Measurements from ENCODE around the gene SNTG2.

The SNTG2 gene

DNA sequence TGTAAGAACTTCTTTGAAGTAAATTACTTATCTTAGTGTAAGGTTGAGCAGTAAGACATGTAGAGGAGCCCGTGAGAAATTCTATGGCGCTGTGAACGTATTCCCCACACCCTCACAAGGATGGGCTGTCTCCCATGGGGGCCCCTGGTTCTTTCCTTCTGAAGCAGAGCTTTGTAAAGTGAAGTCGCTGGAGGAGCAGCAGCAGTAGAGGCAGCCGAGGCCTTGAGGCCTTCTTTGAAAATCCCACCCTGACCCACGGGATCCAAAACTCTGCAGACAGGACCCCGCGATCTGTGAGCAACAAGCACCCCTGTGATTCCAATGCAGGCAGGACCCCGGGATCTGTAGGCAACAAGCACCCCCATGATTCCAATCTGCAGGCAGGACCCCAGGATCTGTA is 23.8 kb upstream of the SNTG2 start:
- H3K27ac ChIP-seq = no peak overlapping the region
- no peak for TF ChIP-seq ZFX (IDR thresholded peaks at IDR 0.05; ENCODE audit: borderline replicate concordance)
- TF ChIP-seq, protein P1, sequence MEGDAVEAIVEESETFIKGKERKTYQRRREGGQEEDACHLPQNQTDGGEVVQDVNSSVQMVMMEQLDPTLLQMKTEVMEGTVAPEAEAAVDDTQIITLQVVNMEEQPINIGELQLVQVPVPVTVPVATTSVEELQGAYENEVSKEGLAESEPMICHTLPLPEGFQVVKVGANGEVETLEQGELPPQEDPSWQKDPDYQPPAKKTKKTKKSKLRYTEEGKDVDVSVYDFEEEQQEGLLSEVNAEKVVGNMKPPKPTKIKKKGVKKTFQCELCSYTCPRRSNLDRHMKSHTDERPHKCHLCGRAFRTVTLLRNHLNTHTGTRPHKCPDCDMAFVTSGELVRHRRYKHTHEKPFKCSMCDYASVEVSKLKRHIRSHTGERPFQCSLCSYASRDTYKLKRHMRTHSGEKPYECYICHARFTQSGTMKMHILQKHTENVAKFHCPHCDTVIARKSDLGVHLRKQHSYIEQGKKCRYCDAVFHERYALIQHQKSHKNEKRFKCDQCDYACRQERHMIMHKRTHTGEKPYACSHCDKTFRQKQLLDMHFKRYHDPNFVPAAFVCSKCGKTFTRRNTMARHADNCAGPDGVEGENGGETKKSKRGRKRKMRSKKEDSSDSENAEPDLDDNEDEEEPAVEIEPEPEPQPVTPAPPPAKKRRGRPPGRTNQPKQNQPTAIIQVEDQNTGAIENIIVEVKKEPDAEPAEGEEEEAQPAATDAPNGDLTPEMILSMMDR (IDR thresholded peaks at IDR 0.05) = no peak

DNA sequence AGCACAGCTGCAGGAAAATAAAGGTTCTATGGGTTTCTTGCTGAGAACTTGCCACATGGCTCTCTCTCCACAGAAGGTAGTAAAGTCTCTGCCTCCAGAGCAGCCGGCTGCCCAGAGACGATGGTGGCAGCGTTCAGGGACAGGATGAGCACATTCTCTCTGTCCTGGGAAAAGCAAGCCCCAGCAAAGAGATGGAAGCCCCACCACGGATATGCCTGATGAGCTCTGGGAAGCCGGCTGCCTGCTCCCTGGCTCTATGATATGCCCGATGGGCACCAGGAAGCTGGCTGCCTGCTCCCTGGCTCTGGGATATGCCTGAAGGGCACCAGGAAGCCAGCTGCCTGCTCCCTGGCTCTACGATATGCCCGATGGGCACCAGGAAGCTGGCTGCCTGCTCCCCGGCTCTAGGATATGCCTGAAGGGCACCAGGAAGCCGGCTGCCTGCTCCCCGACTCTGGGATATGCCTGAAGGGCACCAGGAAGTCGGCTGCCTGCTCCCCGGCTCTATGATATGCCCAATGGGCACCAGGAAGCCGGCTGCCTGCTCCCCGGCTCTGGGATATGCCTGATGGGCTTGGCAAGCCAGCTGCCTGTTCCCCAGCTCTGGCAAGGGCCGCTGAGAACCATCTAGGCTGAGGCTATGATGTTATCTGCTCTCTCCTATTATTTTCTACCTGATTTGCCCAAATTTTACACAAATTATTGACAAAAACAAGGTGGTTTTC is 21.5 kb upstream of the SNTG2 start:
- no peak overlapping the region for H3K27ac ChIP-seq
- TF ChIP-seq, protein P1 (IDR thresholded peaks at IDR 0.05) = no peak
- TF ChIP-seq ZFX (IDR thresholded peaks at IDR 0.05; ENCODE audit: borderline replicate concordance) = no peak

DNA sequence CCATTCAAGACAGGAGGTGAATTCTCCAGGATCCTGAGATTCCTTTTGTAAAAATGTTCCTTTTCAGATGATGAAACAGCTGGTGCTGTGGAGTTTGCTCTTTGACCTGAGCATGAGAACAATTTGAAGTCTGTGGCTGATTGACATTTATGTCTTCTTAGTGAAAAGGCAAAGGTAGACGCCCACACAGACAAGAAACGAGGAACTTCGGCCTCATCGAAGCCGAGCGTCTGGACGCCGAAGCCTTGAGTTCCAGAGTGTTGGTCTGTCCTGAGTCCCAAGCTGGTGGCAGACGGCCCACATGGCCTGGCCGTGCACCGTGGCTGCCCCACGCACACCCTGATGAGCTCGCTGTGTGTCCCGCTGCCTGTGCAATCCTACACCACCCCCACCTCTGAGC is 20.7 kb upstream of the SNTG2 start:
- TF ChIP-seq ZFX (IDR thresholded peaks at IDR 0.05; ENCODE audit: borderline replicate concordance) = no peak
- H3K27ac ChIP-seq = no peak overlapping the region

DNA sequence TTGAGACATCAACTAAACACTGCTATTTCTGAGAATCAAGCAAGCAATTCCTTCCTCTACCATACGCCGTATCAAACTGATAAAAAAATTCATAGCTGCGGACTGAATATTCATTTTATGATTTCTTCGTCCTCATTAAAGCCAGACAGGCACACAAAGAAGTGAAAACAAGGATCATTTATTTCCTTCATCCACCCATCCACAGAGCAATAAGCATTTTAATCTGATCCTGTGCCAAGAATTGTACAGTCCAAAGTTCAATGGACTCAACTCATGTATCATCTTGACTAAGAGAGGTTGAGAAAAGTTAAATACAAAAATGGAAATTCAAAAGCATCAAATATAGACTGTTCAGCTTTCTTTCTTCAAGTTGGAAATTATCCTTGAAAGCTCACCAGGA is 19.7 kb upstream of the SNTG2 start:
- no peak overlapping the region for H3K27ac ChIP-seq
- no peak for TF ChIP-seq ZFX (IDR thresholded peaks at IDR 0.05; ENCODE audit: borderline replicate concordance)
- TF ChIP-seq, protein P1 (IDR thresholded peaks at IDR 0.05) = no peak

DNA sequence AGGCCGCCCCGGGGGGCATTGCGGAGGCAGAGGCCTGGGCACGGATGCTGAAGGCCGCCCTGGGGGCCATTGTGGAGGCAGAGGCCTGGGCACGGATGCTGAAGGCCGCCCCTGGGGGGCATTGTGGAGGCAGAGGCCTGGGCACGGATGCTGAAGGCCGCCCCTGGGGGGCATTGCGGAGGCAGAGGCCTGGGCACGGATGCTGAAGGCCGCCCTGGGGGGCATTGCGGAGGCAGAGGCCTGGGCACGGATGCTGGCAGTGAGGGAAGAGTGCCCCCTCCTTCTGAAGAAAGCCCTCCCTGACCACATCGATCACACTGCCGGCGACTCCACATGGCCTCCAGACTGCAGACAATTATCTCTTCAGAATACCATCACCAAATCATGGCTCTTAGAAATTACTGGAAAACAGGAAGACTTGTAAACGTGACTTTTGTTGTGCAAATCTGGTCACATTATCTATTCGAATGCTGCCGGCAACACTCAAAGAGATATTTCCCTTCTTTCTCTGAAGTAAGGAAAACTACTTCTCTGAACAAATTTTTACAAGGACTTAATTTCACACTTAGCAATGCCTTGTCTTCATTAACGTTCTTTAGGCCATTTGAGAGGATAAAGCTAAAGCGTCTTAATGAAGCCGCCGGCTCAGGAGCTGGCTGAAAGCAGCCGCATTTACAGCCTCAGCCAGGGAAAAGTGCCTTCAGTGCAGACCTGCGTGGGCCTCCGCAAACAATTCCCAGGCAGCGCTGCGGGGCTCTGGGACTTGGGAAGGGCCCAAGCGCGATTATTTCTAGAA is 18.1 kb upstream of the SNTG2 start:
- no peak overlapping the region for H3K27ac ChIP-seq
- TF ChIP-seq ZFX (IDR thresholded peaks at IDR 0.05; ENCODE audit: borderline replicate concordance) = no peak
- TF ChIP-seq, protein P1 (IDR thresholded peaks at IDR 0.05) = no peak

- TF ChIP-seq, protein P1 (IDR thresholded peaks at IDR 0.05) = no peak
- no peak for TF ChIP-seq ZFX (IDR thresholded peaks at IDR 0.05; ENCODE audit: borderline replicate concordance)
- H3K27ac ChIP-seq = no peak overlapping the region
Measured at GRCh38 chr2:933734-934295, 16.8 kb upstream of the SNTG2 start.

DNA sequence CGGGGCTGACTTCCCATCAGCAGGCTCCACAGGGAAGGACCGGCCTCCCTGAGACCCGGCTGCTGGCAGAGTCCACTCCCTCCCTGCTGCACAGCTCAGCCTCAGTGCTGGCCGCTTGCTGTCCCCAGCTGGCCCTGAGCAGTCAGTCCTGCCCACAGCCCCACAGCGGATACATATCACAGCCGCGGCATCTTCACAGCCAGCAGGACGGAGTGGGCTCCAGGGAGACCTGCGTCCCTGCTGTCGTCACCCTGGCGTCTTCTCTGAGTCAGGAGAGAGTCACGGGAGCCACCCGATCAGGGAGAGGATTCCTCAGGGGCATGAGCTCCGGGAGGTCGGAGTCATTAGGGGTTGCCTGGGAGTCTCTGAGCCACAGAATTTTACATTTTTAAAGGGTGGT is 13.1 kb upstream of the SNTG2 start:
- H3K27ac ChIP-seq = no peak overlapping the region
- no peak for TF ChIP-seq ZFX (IDR thresholded peaks at IDR 0.05; ENCODE audit: borderline replicate concordance)
- TF ChIP-seq, protein P1 (IDR thresholded peaks at IDR 0.05) = no peak

Measured in 22Rv1 (cell line).